ENCODE measurements around the gene ALB. TPM values are rescaled to one million over a fixed set of nuclear protein-coding genes. Genes with fewer than 3 reads are reported as not detected.

Gene ALB
- total RNA-seq, 1 experiment from 2014 or later: 0.22 TPM

DNA sequence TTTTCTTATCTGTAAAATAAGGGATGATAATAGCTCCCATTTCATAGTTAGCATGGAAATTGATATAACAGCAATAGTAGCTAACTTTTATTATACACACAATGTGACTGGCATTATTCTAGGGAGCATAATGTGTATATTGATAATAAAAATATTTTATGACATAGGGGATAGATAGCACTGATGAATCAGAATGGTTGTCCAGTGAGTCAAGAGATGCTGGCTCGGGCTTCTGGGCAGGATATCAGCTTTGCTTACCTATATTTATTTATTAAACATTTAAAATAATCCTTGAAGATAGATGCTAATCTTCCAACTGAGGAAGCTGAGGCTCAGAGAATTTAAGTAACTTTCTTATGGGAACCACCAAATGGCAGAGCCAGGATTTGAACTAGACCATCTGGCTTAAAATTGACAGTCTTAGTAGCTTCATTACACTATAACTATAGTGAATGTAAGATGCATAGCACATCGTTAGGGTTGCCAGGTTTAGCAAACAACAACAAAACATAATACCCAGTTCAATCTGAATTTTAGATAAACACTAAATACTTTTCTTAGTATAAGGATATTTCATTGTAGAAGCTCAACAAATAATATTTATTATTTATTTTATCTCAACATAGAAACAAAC, 34.6 kb downstream of the ALB start:
- Histone ChIP-seq H3K27ac (ENCODE audit: low read length) (no peak overlapping the region), H3F3A (ENCODE audit: low read length, unreplicated experiment) (no peaks in the 10 kb centered on the region), H2AFZ (ENCODE audit: low read length) (no peak overlapping the region), H3K4me1 (ENCODE audit: insufficient read depth, low read length) (peaks cover 20% of the 10 kb centered on the region), H3K4me2 (ENCODE audit: low read length) (no peak overlapping the region), H3K9ac (ENCODE audit: low read length) (no peak overlapping the region), H3K4me3 (ENCODE audit: low read length) (no peak overlapping the region), H3K79me2 (ENCODE audit: low read length) (no peaks in the 10 kb centered on the region), H3K36me3 (ENCODE audit: low read depth, low read length) (no peaks in the 10 kb centered on the region), H3K9me2 (replicated peaks; ENCODE audit: low read length) (no peaks in the 10 kb centered on the region), H3K27me3 (ENCODE audit: low read length) (peaks cover 16% of the 10 kb centered on the region; the same call in 1 of the 2 replicates), H3K9me3 (ENCODE audit: low read length) (no peaks in the 10 kb centered on the region), H4K20me1 (ENCODE audit: low read length) (no peaks in the 10 kb centered on the region)
- BruUV-seq (replicated peaks): no TSS peak
- POLR2A ChIA-PET (ENCODE audit: unreplicated experiment): no interaction called here
- ATAC-seq (peak; percentile 71), DNase-seq (peak; percentile 51)
- TF ChIP-seq EZH2phosphoT487 (IDR thresholded peaks at IDR 0.05; ENCODE audit: borderline replicate concordance, low read length) (no peak), EZH2 (IDR thresholded peaks at IDR 0.05; ENCODE audit: low read length, unreplicated experiment) (no peak)
- TF ChIP-seq, protein P1, sequence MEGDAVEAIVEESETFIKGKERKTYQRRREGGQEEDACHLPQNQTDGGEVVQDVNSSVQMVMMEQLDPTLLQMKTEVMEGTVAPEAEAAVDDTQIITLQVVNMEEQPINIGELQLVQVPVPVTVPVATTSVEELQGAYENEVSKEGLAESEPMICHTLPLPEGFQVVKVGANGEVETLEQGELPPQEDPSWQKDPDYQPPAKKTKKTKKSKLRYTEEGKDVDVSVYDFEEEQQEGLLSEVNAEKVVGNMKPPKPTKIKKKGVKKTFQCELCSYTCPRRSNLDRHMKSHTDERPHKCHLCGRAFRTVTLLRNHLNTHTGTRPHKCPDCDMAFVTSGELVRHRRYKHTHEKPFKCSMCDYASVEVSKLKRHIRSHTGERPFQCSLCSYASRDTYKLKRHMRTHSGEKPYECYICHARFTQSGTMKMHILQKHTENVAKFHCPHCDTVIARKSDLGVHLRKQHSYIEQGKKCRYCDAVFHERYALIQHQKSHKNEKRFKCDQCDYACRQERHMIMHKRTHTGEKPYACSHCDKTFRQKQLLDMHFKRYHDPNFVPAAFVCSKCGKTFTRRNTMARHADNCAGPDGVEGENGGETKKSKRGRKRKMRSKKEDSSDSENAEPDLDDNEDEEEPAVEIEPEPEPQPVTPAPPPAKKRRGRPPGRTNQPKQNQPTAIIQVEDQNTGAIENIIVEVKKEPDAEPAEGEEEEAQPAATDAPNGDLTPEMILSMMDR (conservative IDR thresholded peaks at IDR 0.05; ENCODE audit: low read depth, low read length): no peak
- CTCF ChIA-PET: interaction anchor here (1.0 kb wide), 1 partner anchor 97 kb away, joined by 4 read pairs; no protein-coding TSS in a partner anchor
- intact Hi-C loops (cut with micrococcal nuclease): no loop called here

DNA sequence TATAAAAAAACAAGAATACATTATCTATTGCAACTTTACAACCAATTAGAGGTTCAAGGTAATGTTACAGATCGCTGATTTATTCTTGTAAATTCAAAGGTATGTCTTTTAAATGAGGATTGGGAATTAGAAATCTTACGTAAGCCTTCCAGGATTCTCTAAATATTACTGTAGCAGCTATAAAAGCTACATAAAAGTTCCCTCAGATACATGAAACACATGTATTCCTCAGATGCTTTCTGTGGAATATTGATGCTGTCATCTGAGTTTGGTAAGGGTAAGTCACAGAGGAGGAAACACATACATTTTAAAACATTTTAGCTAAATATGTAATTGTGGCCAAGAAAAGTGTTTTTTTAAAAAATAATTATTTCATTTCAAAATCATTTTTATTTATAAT, 35.4 kb downstream of the ALB start:
- H3K4me3 ChIP-seq (ENCODE audit: low read length): no peak overlapping the region
- H3K79me2 ChIP-seq (ENCODE audit: low read length): no peaks in the 10 kb centered on the region
- H2AFZ ChIP-seq (ENCODE audit: low read length): no peak overlapping the region
- H3K9me2 ChIP-seq (replicated peaks; ENCODE audit: low read length): no peaks in the 10 kb centered on the region
- H3K9ac ChIP-seq (ENCODE audit: low read length): no peak overlapping the region
- no peaks in the 10 kb centered on the region for H3K9me3 ChIP-seq (ENCODE audit: low read length)
- no peaks in the 10 kb centered on the region for H3F3A ChIP-seq (ENCODE audit: low read length, unreplicated experiment)
- peaks cover 20% of the 10 kb centered on the region for H3K4me1 ChIP-seq (ENCODE audit: insufficient read depth, low read length)
- ATAC-seq (no peak), DNase-seq (no peak)
- H3K36me3 ChIP-seq (ENCODE audit: low read depth, low read length): no peaks in the 10 kb centered on the region
- no peaks in the 10 kb centered on the region for H4K20me1 ChIP-seq (ENCODE audit: low read length)
- ChIA-PET POLR2A (ENCODE audit: unreplicated experiment) (no interaction called here), CTCF (no interaction called here)
- no peak overlapping the region for H3K4me2 ChIP-seq (ENCODE audit: low read length)
- H3K27me3 ChIP-seq (ENCODE audit: low read length): peaks cover 18% of the 10 kb centered on the region; the same call in 1 of the 2 replicates
- no TSS peak for BruUV-seq (replicated peaks)
- intact Hi-C loops (cut with micrococcal nuclease): no loop called here
- TF ChIP-seq EZH2 (IDR thresholded peaks at IDR 0.05; ENCODE audit: low read length, unreplicated experiment) (no peak), EZH2phosphoT487 (IDR thresholded peaks at IDR 0.05; ENCODE audit: borderline replicate concordance, low read length) (no peak)
- TF ChIP-seq, protein P1 (conservative IDR thresholded peaks at IDR 0.05; ENCODE audit: low read depth, low read length): no peak
- H3K27ac ChIP-seq (ENCODE audit: low read length): no peak overlapping the region

DNA sequence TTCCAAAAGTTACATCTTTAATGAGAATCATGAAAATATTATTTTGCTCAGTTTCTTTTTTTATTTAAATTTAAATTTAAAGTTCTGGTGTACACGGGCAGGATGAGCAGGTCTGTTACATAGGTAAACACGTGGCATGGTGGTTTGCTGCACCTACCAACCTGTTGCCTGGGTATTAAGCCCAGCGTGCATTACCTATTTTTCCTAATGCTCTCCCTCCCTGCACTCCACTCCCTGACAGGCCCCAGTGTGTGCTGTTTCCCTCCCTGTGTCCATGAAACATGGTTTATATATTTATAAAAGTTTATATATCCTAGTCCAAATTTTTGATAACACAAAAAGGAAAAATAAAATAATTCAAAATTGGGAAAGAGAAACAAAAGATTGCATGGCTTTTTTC, 35.9 kb downstream of the ALB start:
- Histone ChIP-seq H3K9me3 (ENCODE audit: low read length) (no peaks in the 10 kb centered on the region), H3K27ac (ENCODE audit: low read length) (no peak overlapping the region), H3K79me2 (ENCODE audit: low read length) (no peaks in the 10 kb centered on the region), H3K4me2 (ENCODE audit: low read length) (no peak overlapping the region), H3K4me3 (ENCODE audit: low read length) (no peak overlapping the region), H3K36me3 (ENCODE audit: low read depth, low read length) (no peaks in the 10 kb centered on the region), H4K20me1 (ENCODE audit: low read length) (no peaks in the 10 kb centered on the region), H3K4me1 (ENCODE audit: insufficient read depth, low read length) (peaks cover 20% of the 10 kb centered on the region), H3K27me3 (ENCODE audit: low read length) (peaks cover 18% of the 10 kb centered on the region; the same call in 1 of the 2 replicates), H3K9me2 (replicated peaks; ENCODE audit: low read length) (no peaks in the 10 kb centered on the region), H3K9ac (ENCODE audit: low read length) (no peak overlapping the region), H3F3A (ENCODE audit: low read length, unreplicated experiment) (no peaks in the 10 kb centered on the region), H2AFZ (ENCODE audit: low read length) (no peak overlapping the region)
- ATAC-seq (no peak), DNase-seq (no peak)
- TF ChIP-seq EZH2 (IDR thresholded peaks at IDR 0.05; ENCODE audit: low read length, unreplicated experiment): no peak
- no peak for TF ChIP-seq EZH2phosphoT487 (IDR thresholded peaks at IDR 0.05; ENCODE audit: borderline replicate concordance, low read length)
- TF ChIP-seq, protein P1 (conservative IDR thresholded peaks at IDR 0.05; ENCODE audit: low read depth, low read length): no peak
- CTCF ChIA-PET: no interaction called here
- POLR2A ChIA-PET (ENCODE audit: unreplicated experiment): no interaction called here
- no TSS peak for BruUV-seq (replicated peaks)
- intact Hi-C loops (cut with micrococcal nuclease): no loop called here

Measured in PC-3 (cell line).